Measurements from ENCODE around the gene CXCL14.
A peak's percentile ranks its signal among the peaks of the same experiment; 100 is the strongest.
"Not testable (repeated sequence)": the region's sequence is repeated elsewhere in the genome, so short reads cannot be mapped to it uniquely, and the experiment has no call there.

CXCL14 gene

DNA sequence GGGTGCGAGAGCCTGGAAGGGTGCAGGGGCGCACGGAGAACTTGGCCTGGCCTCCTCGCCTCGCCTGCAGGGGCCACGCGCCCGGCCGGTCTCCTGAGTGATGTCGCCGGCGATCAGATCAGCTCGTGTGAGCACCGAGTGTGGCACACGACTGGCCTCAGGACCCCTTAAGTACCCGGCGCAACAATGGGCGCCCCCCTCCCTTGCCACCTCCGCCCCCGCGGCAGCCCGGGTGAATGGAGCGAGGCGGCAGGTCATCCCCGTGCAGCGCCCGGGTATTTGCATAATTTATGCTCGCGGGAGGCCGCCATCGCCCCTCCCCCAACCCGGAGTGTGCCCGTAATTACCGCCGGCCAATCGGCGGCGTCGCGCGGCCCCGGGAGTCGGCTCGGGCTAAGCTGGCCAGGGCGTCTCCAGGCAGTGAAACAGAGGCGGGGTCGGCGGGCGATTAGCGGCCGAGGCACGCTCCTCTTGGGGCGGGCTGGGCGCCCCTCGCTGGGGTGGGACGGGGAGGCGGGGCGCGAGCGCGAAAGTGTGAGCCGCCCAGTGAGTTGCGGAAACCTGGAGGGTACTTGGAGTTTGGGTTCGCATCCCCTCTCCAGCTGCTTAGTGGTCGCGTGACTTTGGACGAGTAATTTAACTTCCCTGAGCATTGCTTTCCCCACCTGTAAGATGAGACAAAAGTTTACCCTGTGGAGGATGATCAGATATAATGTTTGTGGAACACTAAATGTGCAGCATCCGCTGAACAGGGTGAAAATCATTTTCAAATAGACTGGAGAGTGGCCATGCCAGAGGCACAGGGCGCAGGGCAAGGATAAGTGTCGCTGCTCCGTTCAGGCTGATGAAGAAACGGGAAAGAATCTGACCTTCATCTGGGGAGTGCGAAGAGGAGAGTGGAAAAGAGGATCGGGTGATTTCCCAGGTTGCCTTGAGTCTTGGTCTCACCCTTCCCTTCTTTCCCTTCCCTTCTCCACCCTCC lies 42.7 kb downstream of the CXCL14 start, which contains the start of gene NEUROG1:
NEUROG1 (minus strand) TSS at position 145 of the 982 bp plus-strand sequence. CDS start 274 bp downstream, outside the sequence.
- DNase-seq (ENCODE audit: extremely low read depth, low read depth): no peak

DNA sequence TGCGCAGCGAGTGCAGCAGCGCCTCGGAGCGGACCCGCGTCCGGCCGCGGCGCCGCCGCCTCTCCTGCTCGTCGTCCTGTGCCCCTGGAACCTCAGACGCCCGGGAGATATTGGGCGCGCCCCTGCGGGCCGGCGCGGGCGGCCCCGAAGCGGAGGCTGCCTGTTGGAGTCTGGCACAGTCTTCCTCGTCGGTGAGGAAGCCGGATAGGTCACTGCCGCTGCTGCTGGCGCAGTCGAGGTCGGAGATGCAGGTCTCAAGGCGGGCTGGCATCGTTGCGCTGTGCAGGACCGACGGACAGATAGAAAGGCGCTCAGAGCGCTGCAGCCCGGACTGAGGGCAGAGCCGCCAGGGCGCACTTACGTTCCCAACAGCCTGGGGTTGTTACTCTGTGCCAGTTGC lies 43.4 kb downstream of the CXCL14 start:
- TF ChIP-seq, protein P1, sequence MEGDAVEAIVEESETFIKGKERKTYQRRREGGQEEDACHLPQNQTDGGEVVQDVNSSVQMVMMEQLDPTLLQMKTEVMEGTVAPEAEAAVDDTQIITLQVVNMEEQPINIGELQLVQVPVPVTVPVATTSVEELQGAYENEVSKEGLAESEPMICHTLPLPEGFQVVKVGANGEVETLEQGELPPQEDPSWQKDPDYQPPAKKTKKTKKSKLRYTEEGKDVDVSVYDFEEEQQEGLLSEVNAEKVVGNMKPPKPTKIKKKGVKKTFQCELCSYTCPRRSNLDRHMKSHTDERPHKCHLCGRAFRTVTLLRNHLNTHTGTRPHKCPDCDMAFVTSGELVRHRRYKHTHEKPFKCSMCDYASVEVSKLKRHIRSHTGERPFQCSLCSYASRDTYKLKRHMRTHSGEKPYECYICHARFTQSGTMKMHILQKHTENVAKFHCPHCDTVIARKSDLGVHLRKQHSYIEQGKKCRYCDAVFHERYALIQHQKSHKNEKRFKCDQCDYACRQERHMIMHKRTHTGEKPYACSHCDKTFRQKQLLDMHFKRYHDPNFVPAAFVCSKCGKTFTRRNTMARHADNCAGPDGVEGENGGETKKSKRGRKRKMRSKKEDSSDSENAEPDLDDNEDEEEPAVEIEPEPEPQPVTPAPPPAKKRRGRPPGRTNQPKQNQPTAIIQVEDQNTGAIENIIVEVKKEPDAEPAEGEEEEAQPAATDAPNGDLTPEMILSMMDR (IDR thresholded peaks at IDR 0.05; ENCODE audit: low read depth, low read length, missing control alignments): no peak
- no peak overlapping the region for H3K4me3 ChIP-seq (replicated peaks; ENCODE audit: low read depth, low read length)
- no peak for DNase-seq (ENCODE audit: extremely low read depth, low read depth)

More for the DNA sequence above, 42.7 kb downstream of the CXCL14 start, which contains the start of gene NEUROG1:
- TF ChIP-seq, protein P1 (IDR thresholded peaks at IDR 0.05; ENCODE audit: low read depth, low read length, missing control alignments): no peak
- no peak within 1 kb of the TSS for H3K4me3 ChIP-seq (replicated peaks; ENCODE audit: low read depth, low read length)

DNA sequence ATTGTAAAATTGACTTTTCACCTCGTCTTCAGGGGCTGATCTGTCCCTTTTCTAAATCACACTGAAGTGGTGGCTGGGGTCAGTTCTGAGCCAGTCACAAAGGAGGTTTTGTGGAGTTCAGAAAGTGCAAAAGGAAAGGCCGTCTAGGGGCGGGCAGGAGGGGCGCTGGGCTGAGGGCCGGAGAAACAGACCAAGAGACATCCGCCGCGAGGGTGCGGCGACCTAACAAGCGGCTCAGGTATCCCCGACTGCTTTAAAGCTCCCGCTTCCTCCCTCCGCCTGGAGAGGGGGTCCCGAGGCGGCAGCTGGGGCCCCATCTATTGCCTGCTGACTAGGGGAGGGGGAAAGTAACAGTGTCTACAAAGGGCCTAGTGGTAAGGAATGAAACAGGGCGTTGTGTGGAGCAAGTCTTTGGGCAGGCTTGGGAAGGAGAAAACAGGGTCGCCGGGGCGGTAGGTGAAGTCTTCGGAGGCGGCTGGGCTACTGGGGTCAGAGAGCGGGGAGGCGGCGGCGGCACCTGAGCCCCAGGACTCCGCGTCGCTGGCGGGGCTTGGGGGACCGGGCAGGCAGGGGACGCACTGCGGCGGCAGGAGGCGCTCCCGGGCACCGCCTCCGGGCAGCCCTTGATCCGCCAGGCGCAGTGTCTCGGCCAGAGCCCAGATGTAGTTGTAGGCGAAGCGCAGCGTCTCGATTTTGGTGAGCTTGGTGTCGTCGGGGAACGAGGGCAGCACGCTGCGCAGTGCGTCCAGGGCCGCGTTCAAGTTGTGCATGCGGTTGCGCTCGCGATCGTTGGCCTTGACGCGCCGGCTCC lies 44.0 kb downstream of the CXCL14 start:
- no peak overlapping the region for H3K4me3 ChIP-seq (replicated peaks; ENCODE audit: low read depth, low read length)
- DNase-seq (ENCODE audit: extremely low read depth, low read depth): no peak
- TF ChIP-seq, protein P1 (IDR thresholded peaks at IDR 0.05; ENCODE audit: low read depth, low read length, missing control alignments): peak; percentile 15

DNA sequence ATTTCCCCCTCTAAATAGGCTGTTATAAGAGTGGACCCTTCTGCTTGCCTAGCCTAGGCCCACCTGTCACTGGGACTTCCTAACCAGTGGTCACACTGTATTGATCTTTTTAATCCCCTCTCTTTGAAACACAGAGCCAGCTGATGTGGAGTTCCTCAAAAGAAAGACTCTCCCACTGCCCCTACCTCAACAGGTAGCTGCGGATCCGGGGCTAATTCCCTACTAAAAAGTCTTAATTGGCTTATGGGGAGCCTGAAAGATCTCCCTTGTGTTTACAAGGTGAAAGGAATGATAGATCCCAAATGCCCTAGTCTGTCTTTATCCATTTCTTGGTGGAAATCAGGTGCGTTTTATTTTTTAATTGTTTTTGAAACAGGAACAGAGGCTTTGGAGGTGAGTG lies 45.0 kb downstream of the CXCL14 start:
- TF ChIP-seq, protein P1 (IDR thresholded peaks at IDR 0.05; ENCODE audit: low read depth, low read length, missing control alignments): no peak
- H3K4me3 ChIP-seq (replicated peaks; ENCODE audit: low read depth, low read length): no peak overlapping the region
- DNase-seq (ENCODE audit: extremely low read depth, low read depth): no peak

DNA sequence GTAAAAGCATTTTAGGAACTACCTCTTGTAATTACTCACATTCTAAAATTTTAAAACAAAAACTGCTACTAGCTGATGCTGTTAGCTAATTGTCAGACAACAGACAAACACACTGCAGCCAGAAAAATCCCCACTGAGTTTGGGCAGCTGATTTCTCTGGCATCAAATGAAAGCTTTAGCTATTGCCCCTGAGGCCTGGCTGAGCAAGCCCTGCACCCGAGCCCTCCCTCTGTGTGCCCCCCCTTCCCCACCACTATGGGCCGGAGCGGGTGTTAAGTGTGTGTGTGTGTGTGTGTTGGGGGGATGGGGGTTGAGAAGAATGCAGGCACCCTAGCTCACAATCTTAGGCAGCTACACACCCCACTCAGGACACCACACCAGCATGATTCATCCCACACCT lies 45.5 kb downstream of the CXCL14 start:
- H3K4me3 ChIP-seq (replicated peaks; ENCODE audit: low read depth, low read length): no peak overlapping the region
- no peak for DNase-seq (ENCODE audit: extremely low read depth, low read depth)
- TF ChIP-seq, protein P1 (IDR thresholded peaks at IDR 0.05; ENCODE audit: low read depth, low read length, missing control alignments): no peak

DNA sequence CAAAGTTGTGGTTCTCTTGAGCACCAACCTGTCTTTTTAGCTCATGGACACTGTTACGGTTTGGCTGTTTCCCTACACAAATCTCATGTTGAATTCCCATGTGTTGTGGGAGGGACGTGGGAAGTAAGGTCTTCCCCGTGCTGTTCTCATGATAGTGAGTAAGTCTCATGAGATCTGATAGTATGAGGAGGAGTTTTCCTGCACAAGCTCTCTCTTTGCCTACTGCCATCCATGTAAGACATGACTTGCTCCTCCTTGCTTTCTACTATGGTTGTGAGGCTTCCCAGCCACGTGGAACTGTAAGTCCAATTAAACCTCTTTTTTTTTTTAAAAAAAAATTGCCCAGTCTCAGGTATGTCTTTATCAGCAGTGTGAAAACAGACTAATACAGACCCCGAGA lies 49.2 kb downstream of the CXCL14 start:
- not testable (repeated sequence) for H3K4me3 ChIP-seq (replicated peaks; ENCODE audit: low read depth, low read length); DNase-seq (ENCODE audit: extremely low read depth, low read depth)

DNA sequence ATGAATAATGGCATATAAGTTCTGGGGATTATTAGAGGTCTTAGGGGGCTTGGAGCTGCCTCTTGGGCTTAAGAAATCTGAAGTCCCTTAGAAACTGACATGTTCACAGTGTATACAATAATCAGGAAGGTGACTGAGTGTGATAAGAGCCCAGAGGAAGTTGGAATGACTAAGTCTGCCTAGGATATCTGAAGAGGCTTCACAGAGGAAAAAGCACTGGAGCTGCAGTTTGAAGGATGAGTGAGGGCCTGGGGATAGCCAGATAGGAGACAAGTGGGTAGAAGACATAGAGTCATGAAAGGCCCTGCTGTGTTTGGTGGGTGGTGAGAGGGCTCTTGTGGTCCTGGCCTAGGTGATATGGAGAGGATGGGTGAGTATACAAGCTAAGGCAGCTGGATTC lies 51.9 kb downstream of the CXCL14 start:
- no peak overlapping the region for H3K4me3 ChIP-seq (replicated peaks; ENCODE audit: low read depth, low read length)
- TF ChIP-seq, protein P1 (IDR thresholded peaks at IDR 0.05; ENCODE audit: low read depth, low read length, missing control alignments): no peak
- no peak for DNase-seq (ENCODE audit: extremely low read depth, low read depth)

Measured in HFF-Myc (cell line).